Urothelium cell line (cell line): ENCODE data around the gene GFER.
"Not testable (repeated sequence)": the region's sequence is repeated elsewhere in the genome, so short reads cannot be mapped to it uniquely, and the experiment has no call there.

ENCODE experiments used
- DNase-seq: peaks from one replicate; pipeline ENCODE4 v3.0.0; 2011; ENCODE audit warnings: low spot score, mixed read lengths
- FAIRE-seq: peaks from 2 replicates; lab custom pipeline; 2011; peaks lifted over from hg19 to GRCh38; lab: Jason Lieb, UNC

Gene GFER

DNA sequence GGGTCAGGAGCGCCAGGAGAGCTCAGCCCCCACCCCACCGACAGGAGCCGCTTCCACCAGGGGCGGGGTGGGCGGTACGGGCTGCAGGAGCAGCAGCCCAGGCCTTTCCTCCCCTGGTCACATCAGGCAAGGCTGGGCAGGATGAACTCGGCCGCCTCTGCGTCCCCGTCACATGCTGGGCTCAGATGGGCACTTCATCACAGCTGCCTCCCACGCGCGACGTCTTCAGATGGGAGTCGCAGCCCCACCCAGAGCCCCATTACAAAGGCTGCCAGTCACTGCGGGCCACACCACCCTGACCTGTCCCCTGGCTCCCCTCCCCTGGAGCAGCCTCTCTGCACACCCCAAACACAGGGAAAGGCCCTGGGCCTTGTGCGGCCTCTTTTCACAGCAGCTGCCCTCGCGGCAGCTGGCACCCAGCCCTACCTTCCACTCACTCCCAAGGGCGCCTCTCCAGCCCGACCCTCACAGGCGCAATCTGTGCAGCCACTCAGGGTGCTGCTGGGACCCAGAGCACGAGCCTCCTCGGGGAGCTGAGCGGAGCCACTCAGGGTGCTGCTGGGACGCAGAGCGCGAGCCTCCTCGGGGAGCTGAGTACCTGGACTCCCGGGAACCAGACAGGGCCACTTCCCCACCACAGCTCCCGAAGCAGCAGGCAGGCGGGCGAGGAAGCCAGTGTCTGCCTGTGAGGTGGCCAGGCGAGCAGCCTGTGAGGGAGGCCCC lies 21.0 kb downstream of the GFER start:
- FAIRE-seq, result no peak
- no peak for DNase-seq

DNA sequence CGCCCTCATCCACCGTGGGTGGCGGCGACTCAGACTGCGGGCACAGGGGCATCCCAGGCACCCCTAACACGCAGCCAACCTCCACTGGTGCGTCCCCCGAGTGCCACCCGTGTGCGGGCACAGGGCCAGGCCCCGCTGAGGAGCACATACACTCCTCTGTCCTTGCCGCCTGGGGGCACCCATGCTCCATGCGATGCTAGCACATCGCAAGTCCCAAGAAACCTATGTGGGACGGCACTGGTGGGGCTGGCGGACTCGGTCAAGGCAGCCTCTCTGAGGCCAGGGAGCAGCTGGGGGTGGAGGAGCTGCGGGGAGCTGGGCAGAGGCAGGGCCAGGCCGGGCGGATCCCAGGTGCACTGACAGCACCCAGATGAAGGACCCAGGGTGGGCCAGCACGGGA lies 21.7 kb downstream of the GFER start:
- no peak for FAIRE-seq
- no peak for DNase-seq

DNA sequence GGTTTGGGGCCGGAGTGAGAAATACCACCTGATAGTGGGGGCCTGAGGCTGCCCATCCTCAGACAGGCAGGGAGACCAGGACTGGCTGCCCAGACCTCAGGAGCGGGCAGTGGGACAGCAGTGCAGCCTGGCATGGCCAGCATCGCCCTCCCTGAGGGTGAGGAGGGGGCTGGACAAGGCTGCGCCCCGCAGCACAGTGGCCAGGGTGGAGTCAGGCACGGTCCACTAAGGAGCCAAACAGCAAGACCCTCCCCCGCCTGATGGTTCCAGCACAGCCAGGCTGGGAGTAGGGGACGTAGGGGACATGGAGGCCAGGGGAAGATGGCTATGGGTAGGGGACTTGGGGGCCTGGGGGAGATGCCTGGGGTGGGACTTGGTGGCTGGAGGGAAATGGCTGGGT lies 22.3 kb downstream of the GFER start:
- DNase-seq, result no peak
- no peak for FAIRE-seq

DNA sequence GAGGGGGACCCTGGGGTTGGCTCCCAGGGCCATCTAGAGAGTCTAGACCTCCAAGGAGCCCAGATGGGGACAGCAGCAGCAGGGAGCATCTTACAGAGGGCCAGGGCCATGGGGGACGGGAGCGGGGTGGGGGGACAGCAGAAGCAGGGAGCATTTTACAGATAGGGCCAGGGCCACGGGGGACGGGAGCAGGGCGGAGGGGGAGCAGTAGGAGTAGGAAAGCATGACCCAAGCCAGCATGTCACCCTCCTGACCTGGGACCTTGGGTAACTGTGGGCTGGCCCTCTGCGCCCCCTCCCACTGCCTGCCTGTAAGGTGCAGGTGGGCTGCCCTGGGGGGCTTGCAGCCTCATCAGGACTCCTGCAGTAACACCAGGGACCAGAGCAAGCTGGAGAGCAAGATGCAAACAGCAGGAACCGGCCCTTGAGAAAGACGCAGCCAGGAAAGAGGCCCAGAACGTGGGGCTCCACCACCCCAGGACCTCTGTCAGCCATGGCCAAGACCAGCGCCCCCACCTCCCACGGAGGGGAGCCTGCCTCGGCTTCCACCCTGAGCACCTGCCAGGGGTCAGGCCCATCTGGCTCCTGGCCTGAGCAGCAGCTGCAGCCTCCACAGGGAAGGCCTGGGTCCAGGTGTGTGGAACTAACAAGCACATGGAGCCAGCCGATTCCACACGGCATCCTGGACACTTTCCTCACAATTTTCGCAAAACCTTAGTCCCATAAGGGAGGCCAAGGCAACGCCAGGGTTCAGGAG lies 23.3 kb downstream of the GFER start:
- FAIRE-seq (no peak), DNase-seq (no peak)

DNA sequence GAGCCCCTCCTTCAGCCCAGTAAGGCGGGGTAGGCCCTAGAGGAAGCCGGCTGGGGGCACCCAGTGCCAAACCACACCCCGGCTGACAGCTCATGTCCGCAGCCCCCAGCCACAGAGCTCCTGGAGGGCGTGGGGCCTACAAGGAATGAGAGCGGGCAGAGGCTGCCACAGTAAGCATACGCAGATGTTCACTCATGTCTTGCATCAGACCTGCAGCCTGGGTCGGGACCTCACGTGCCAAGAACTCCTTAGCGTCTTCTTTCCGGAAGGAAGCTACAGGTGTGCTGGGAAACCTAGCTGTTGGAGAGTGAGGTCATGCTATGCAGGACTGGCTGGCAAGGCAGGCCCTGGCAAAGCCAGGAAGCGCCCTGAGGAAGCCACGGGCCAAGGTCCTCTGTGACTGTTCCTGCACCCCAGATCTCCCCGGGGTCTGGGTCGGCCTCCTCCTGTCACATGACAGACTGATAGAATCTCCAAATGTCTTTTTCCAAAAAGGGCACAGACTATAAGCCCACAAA lies 24.1 kb downstream of the GFER start:
- FAIRE-seq (no peak), DNase-seq (no peak)

DNA sequence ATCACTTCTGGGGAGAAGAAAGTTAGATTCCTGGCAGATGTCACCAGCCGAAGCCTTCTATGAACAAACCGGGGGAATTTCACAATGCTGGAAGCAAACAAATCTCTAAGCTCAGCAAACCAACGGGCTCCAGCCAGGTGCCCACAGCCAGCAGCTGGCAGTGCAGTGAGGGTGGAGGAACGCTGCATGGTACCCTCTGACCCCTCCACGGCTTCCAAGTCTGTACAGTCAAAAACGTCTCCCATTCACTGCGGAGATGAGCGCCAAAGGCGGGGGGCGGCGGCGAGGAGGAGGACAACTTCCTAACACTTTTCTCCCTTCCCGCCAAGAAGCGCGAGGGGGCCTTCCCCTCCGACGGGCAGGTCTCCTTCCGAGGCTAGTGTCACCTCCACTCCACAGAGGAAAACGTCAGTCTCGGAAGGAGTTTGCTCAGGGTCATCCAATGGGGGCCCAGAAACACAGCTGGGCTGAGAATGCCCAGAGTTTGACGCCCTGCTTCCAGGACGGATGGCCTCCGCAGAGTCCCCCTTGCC lies 24.7 kb downstream of the GFER start:
- FAIRE-seq, result no peak

DNA sequence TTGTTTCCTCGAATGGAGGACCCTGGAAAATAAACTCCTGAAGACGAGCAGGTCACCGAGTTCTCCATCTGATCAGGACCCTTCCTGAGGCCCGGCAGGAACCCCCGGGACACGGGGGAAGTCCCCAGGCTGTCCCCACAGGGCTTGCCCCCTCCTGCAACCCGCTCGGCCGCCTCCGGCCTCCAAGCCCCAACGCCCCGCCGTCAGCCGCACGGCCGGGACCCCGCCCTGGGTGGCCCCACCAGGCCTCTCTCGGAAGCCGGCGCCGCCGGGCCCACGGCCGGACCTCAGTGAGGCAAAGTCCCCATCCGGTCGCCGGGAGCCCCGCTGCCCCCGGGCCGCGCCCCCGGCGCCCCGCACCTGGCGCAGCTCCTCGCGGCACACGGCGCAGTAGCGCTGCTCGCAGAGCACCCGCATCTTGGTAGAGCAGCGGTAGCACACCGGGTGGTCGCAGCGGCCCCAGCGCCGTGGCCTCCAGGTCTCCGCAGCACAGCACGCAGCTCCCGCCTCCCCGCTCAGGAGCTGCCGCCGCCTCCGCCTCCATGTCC lies 25.2 kb downstream of the GFER start:
- peak; percentile 40 for DNase-seq
- FAIRE-seq, result no peak

More for the DNA sequence above, 24.7 kb downstream of the GFER start:
- DNase-seq, result no peak

DNA sequence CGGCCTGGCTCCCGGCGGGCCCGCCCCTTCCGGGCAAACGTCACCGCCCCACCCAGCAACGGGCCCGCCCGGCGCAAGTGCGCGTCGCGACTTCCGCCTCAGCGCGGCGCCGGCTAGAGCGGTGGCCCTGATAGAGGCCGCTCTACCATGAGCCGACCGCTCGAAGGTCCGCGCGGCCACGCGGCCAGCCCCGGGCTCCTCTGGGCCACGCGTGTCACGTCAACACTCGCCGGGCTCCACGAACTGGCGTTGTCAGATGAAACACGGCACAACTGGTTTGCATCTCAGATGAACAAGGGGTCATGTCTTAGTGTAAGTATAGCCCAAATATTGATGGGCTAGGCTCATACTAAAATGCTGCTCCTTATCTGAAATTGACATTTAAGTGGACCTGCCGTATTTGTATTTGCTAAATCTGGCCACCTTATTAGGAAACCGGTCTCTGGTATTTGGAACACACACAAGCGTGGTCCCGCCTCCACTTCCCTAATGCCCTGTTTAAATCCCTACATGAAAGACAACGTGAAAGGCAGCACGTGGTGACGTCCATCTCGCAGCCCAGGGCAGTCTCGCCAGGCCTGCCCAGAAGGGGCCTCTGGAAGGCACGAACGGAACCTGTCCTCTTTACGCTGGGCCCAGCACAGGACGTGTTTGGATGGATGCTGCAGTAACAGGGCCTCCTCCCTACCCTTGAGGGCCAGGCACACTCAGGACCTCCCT lies 26.0 kb downstream of the GFER start, which contains the start of gene ZNF598:
TSS of gene ZNF598 (minus strand) at position 31 of the 720 bp plus-strand sequence.
- peak; percentile 96 for FAIRE-seq
- peak; percentile 96 for DNase-seq

DNA sequence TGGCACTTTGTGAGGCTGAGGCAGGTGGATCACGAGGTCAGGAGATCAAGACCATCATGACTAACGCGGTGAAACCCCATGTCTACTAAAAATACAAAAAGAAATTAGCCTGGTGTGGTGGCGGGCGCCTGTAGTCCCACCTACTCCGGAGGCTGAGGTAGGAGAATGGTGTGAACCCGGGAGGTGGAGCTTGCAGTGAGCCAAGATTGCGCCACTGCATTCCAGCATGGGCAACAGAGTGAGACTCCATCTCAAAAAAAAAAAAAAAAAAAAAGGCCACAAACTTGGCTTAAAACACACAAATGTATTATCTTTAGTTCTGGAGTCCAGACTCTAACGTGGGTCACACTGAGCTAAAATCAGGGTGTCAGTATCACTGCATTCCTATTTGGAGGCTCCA lies 27.7 kb downstream of the GFER start:
- not testable (repeated sequence) for DNase-seq

DNA sequence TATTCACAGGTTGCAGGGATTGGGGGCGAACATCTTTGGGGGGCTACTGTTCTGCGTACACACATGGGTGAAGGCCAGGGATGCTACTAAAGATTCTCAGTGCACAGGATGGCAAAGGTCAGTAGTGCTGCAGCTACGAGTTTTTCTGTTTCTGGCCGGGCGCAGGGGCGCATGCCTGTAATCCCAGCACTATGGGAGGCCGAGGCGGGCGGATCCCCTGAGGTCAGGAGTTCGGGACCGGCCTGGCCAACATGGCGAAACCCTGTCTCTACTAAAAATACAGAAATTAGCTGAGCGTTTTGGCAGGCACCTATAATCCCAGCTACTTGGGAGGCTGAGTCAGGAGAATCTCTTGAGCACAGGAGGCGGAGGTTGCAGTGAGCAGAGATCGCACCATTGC lies 29.5 kb downstream of the GFER start:
- no peak for DNase-seq
- FAIRE-seq, result no peak

More for the DNA sequence above, 27.7 kb downstream of the GFER start:
- not testable (repeated sequence) for FAIRE-seq

DNA sequence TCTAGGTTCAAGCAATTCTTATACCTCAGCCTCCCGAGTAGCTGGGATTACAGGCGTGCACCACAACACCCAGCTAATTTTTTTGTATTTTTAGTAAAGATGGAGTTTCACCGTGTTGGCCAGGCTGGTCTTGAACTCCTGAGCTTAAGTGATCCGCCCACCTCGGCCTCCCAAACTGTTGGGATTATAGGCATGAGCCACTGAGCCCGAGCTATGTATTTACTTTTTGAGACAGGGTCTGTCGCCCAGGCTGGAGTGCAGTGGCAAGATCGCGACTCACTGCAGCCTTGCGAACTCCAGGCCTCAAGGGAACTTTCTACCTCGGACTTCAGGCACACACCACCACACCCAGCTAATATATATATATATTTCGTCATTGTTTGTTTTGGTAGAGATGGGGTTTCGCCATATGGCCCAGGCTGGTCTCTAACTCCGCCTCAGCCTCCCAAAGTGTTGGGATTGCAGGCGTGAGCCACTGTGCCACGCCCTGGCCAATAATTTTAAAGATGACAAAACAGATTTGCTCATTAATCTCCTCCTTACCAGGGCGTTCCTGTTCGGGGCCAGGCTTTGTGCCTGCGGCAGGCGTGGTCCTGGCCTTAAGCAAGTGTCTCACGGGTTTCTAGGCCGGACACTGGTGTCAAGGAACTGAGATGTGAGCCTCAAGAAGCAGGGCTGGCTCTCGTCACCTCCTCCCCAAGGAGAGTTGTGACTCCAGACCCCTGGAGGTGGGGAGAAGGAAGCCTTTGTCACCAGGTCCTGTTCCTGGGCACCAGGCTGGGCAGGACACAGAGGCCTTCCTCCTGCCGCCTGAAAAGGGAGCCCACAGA lies 31.3 kb downstream of the GFER start:
- no peak for FAIRE-seq
- DNase-seq, result no peak

DNA sequence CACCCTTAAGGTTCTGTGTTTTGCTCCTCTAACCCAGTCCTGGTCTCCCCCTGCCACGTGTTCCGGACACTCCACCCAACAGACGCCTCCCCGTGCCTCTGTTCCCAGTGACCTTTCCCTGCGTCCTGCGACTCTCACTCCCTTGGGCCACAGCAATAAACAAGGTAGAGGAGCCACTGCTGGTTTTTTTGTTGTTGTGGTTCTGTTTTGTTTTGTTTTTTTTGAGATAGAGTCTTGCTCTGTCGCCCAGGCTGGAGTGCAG lies 31.9 kb downstream of the GFER start:
- FAIRE-seq (no peak), DNase-seq (no peak)

DNA sequence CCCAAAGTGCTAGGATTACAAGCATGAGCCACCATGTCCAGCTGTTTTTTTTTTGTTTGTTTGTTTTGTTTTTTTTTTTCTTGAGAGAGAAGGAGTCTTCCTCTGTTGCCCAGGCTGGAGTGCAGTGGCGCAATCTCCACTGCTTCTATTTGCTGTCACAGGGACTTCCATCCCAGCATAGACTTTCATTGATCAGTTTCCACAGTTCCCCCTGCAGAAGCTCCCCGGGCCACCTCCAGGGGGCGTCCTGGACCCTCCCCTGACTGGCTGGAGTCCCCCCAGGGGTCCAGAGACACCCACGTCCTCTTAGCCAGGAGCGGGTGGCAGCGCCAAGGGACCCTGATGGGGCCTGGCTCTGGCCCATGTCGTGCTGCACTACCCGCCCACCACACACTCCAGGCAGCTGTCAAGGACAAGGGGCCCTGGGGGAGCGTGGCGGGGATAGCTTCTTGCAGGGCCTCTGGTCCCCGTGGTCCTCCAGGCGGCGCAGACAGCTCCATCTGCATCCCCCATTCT lies 32.5 kb downstream of the GFER start:
- FAIRE-seq (no peak), DNase-seq (no peak)

DNA sequence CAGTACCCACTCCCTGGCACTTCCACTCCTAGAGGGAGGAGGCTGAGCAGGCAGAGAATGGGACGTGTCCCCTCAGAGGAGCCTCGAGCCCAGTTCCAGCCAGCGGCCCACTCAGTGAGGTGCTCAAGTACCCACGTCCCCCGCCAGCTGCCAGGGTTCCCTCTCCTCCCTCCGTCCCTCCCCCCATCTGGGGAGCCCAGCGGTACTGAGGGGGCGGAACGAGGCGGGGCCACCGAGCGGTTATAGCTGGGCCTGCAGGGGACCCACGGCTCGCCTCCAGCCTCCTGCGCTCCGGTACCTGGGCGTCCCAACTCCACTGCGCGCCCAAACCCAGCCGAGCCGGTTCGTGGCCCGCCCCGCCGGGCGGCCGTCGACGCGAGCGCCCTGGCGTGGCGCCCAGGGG lies 35.5 kb downstream of the GFER start, which contains the start of gene NPW:
TSS of gene NPW (plus strand) at position 268 of the 403 bp plus-strand sequence.
- FAIRE-seq (no peak), DNase-seq (no peak)

DNA sequence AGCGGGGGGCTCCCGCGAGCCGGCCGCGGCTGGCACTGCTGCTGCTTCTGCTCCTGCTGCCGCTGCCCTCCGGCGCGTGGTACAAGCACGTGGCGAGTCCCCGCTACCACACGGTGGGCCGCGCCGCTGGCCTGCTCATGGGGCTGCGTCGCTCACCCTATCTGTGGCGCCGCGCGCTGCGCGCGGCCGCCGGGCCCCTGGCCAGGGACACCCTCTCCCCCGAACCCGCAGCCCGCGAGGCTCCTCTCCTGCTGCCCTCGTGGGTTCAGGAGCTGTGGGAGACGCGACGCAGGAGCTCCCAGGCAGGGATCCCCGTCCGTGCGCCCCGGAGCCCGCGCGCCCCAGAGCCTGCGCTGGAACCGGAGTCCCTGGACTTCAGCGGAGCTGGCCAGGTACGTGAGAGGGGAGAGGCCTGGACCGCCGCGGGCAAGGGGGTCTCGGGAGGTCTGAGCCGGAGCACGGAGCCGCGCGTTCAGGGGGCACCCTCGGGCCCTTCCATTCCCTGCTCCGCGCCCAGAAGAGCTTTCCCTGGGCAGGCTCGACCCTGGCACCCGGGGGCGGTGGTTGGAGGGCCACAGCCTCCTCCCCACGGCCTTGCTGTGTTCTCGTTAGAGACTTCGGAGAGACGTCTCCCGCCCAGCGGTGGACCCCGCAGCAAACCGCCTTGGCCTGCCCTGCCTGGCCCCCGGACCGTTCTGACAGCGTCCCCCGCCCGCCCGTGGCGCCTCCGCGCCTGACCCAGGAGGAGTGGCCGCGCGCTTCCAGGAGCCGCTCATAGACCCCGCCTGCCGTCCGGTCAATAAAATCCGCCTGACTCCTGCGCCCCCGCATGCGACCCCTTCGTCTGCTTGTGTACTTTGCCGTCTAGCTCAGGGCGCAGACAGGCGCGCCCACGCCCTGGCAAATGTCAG lies 36.2 kb downstream of the GFER start:
- DNase-seq, result no peak
- FAIRE-seq, result no peak

DNA sequence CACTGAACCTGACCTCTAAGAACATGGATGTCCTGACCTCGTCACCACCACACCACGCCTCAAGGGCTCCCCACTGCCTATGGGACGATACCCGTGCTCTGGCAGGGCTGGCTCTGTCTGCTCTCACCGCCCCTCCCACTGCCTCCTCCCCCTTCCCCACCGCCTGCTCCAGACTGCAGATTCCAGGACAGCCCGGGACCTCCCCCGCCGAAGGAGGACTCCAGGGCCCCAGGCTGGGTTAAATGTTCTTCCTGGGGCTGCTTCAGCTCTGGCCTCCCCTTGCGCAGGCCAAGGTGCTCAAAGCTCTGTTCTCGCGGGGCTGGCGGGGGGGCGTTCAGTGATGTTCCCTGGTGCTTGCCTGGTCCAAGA lies 38.7 kb downstream of the GFER start:
- DNase-seq (peak; percentile 79), FAIRE-seq (peak; percentile 75)

DNA sequence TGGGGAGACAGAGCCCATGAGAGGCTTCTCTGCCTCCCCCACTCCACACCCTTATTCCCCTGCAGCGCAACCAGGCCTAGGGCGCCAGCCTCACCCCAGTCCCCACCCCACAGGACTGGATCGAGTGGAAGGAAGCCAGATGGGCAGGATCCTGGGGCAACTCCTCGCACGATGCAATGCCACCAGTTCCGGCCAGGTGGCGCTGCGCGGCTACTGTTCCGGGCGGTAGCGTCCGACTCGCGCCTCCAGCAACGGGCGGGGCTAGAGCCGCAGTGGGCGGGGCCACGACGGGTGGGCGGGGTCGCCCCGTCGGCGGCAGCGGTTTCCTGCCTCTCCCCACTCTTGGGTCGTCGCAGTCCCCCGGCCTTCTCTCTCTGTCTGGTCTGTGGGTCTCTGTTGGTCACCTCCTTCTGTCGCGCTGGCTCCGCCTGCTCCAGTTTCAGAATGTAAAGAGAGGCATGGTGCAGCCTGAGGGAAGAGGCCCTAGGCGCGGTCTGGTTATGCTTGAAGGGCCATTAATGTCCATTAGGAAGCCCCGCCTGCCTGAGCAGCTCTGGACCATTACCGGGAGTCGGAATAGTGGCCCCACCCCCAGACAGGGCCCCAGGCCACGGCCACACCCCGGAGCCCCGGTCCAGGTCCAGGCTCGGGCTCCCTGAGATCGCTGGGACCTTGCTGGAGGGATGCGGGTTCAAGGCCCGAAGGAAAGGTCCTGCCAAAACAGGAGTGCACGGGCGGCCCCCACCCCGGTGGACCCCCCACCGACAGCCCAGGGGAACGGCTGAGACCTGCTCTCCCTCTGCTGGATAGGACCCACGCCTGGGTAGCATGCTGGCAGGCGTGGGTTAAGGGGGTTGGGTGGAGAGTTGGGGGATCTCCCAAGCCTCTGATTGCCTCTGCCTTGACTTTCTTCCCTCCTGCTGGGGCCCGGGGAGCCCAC lies 39.4 kb downstream of the GFER start:
- FAIRE-seq, result peak; percentile 44
- DNase-seq, result peak; percentile 97

DNA sequence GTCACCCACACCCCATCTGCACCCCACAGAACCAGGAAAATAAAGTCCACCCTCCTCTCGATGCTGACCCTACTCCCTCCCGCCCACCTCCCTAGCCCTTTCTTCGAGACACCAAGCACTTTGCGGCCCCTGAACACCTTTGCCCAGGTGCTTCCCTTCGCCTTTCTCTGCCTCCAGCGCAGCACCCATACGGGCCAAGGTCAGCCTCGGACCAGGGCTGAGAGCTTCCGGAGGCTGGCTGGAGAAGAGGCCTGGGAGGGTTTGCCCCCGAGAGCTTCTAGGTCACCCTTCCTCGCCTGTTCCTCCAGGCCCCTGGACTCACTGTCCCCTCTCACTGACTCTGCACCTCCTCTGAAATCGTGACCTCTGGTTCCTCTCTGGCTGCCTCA lies 40.0 kb downstream of the GFER start:
- FAIRE-seq (no peak), DNase-seq (no peak)
